GM12878 (cell line): ENCODE results near the gene ANK2. TPM values are rescaled to one million over a fixed set of nuclear protein-coding genes. Genes with fewer than 3 reads are reported as not detected.

ENCODE experiments used
- ATAC-seq: fragments of 200-7000 bp; cut with Tn5 transposase; 3 replicates; pipeline ENCODE4 v1.9.1; 2020; ENCODE audit warnings: mild to moderate bottlenecking, moderate library complexity
- BruUV-seq: library from RNA; stranded (reverse); fragments of 400-500 nt; replicated peaks from 2 replicates; lab custom pipeline; 2021; lab: Mats Ljungman, UMichigan
- CTCF ChIA-PET: fragments of 300-600 bp; sonication (Branson Sonifier 250); formaldehyde crosslinking; extraction: SDS; loops from one replicate; lab custom pipeline; 2021; ENCODE audit warnings: inconsistent platforms; lab: Yijun Ruan, JAX
- POLR2A ChIA-PET: fragments of 350-600 bp; formaldehyde crosslinking; extraction: SDS; loops from one replicate; lab custom pipeline; 2021; ENCODE audit warnings: inconsistent platforms; lab: Charles Lee
- RAD21 ChIA-PET: fragments of 300-600 bp; sonication (Branson Sonifier 250); formaldehyde crosslinking; loops from one replicate; lab custom pipeline; 2023; ENCODE audit warnings: antibody characterized with exemption; ENCODE audit not compliant: unreplicated experiment; lab: Charles Lee
- SMC1A ChIA-PET: fragments of 300-600 bp; sonication (Branson Sonifier 250); formaldehyde crosslinking; loops from one replicate; lab custom pipeline; 2023; ENCODE audit not compliant: unreplicated experiment, uncharacterized antibody; lab: Charles Lee
- DNase-seq: peaks from one replicate; pipeline ENCODE4 v3.0.0-alpha.2; 2011; ENCODE audit warnings: low read depth, low spot score
- FAIRE-seq: peaks from 3 replicates; lab custom pipeline; 2011; peaks lifted over from hg19 to GRCh38; lab: Jason Lieb, UNC
- H2AFZ ChIP-seq: 2 replicates; pipeline ENCODE4 v1.6.0; 2011; ENCODE audit warnings: low read depth, low read length, control low read depth; ENCODE audit not compliant: control insufficient read depth
- H3K27ac ChIP-seq: 2 replicates; pipeline ENCODE4 v1.5.1; 2011; ENCODE audit warnings: control low read depth; ENCODE audit not compliant: control insufficient read depth, insufficient read depth
- H3K27me3 ChIP-seq, 2 experiments: replicated peaks in 1 of 2; 2 replicates each; pipeline versions ENCODE4 v1.6.0 to v1.6.1; 2011; ENCODE audit warnings: low read length in 1 of 2; ENCODE audit not compliant: control insufficient read depth in 2 of 2, insufficient read depth in 2 of 2
- H3K36me3 ChIP-seq, 2 experiments: 2 replicates each; pipeline ENCODE4 v1.5.1; 2011; ENCODE audit warnings: low read length in 1 of 2; ENCODE audit not compliant: control insufficient read depth in 2 of 2, insufficient read depth in 2 of 2
- H3K4me1 ChIP-seq: 2 replicates; pipeline ENCODE4 v1.6.1; 2011; ENCODE audit warnings: mild to moderate bottlenecking, low read length, moderate library complexity, mixed read lengths; ENCODE audit not compliant: control insufficient read depth, insufficient read depth
- H3K4me2 ChIP-seq: 2 replicates; pipeline ENCODE4 v1.6.0; 2011; ENCODE audit warnings: control low read depth; ENCODE audit not compliant: control insufficient read depth, insufficient read depth
- H3K4me3 ChIP-seq: fragments of 200-600 bp; sonication (generic); 2 replicates; pipeline ENCODE4 v1.5.1; 2016
- H3K79me2 ChIP-seq: 2 replicates; pipeline ENCODE4 v1.6.0; 2011; ENCODE audit warnings: low read length; ENCODE audit not compliant: control insufficient read depth, insufficient read depth
- H3K9ac ChIP-seq: 2 replicates; pipeline ENCODE4 v1.8.0; 2011; ENCODE audit warnings: low read length, control low read depth, mixed read lengths; ENCODE audit not compliant: control insufficient read depth, insufficient read depth
- H3K9me3 ChIP-seq: replicated peaks from 3 replicates; pipeline ENCODE4 v1.5.1; 2011; ENCODE audit warnings: mild to moderate bottlenecking, low read length; ENCODE audit not compliant: control insufficient read depth, insufficient read depth
- H4K20me1 ChIP-seq: 2 replicates; pipeline ENCODE4 v1.6.0; 2011; ENCODE audit not compliant: control insufficient read depth, insufficient read depth
- CREM ChIP-seq: IDR thresholded peaks from 2 replicates; pipeline ENCODE4 v1.6.1; 2014; ENCODE audit warnings: antibody characterized with exemption, low read depth
- EED ChIP-seq: sonication (generic); IDR thresholded peaks from 2 replicates; pipeline ENCODE4 v1.6.1; 2016; ENCODE audit warnings: antibody characterized with exemption, low read depth
- EGR1 ChIP-seq, 2 experiments: IDR thresholded peaks; 1 replicate in 1 of 2; 2 replicates in 1 of 2; pipeline ENCODE4 v1.6.1; 2011 to 2012; ENCODE audit warnings: low read depth in 2 of 2, low read length in 2 of 2, borderline replicate concordance in 1 of 2, mild to moderate bottlenecking in 1 of 2, moderate library complexity in 1 of 2
- FOXM1 ChIP-seq: IDR thresholded peaks from 2 replicates; pipeline ENCODE4 v1.6.1; 2012; ENCODE audit warnings: low read depth, mild to moderate bottlenecking, inconsistent platforms, low read length, moderate library complexity
- HCFC1 ChIP-seq: fragments of 150-350 bp; IDR thresholded peaks from 2 replicates; pipeline ENCODE4 v1.6.1; 2014; ENCODE audit warnings: low read length
- HDAC2 ChIP-seq: fragments of 200-600 bp; sonication (generic); IDR thresholded peaks from 2 replicates; pipeline ENCODE4 v1.6.1; 2017
- HDGF ChIP-seq: fragments of 450-650 bp; IDR thresholded peaks from 2 replicates; pipeline ENCODE4 v1.6.1; 2016; ENCODE audit warnings: antibody characterized with exemption
- JUNB ChIP-seq: IDR thresholded peaks from 2 replicates; pipeline ENCODE4 v1.6.1; 2016; ENCODE audit warnings: antibody characterized with exemption, mild to moderate bottlenecking
- MYB ChIP-seq: fragments of 150-350 bp; IDR thresholded peaks from 2 replicates; pipeline ENCODE4 v1.6.1; 2014; ENCODE audit warnings: mild to moderate bottlenecking, low read depth, low read length, borderline replicate concordance
- NFIC ChIP-seq: IDR thresholded peaks from 2 replicates; pipeline ENCODE4 v1.6.1; 2012; ENCODE audit warnings: low read depth, mild to moderate bottlenecking, inconsistent platforms, low read length, moderate library complexity
- PML ChIP-seq: IDR thresholded peaks from 2 replicates; pipeline ENCODE4 v1.6.1; 2012; ENCODE audit warnings: low read length, inconsistent platforms
- RAD21 ChIP-seq: IDR thresholded peaks from 2 replicates; pipeline ENCODE4 v1.6.1; 2011; ENCODE audit warnings: mild to moderate bottlenecking, low read depth, low read length, moderate library complexity; ENCODE audit not compliant: insufficient read depth
- STAT3 ChIP-seq: IDR thresholded peaks from 2 replicates; pipeline ENCODE4 v1.6.1; 2011; ENCODE audit warnings: low read depth, low read length, improper control_type of control experiment
- YY1 ChIP-seq: IDR thresholded peaks from 2 replicates; pipeline ENCODE4 v1.6.1; 2011; ENCODE audit warnings: low read depth, mild to moderate bottlenecking, low read length
- ZNF217 ChIP-seq: fragments of 450-650 bp; IDR thresholded peaks from 2 replicates; pipeline ENCODE4 v1.6.1; 2017; ENCODE audit warnings: antibody characterized with exemption, mild to moderate bottlenecking
- ZNF24 ChIP-seq: fragments of 450-650 bp; IDR thresholded peaks from 2 replicates; pipeline ENCODE4 v1.6.1; 2017; ENCODE audit warnings: antibody characterized with exemption, mild to moderate bottlenecking
- WGBS: methylation state at CpG from one replicate; pipeline ENCODE4 v1.1.6; 2016; ENCODE audit warnings: low lambda C conversion rate; ENCODE audit not compliant: insufficient replicate concordance, insufficient coverage; ENCODE audit errors: missing lambda C conversion rate; 5-methylcytosine and 5-hydroxymethylcytosine counted together
- in situ Hi-C: fragments of 300-500 bp; cut with MboI; formaldehyde crosslinking; loops from 9 replicates; pipeline ENCODE4 v1.14.3; 2018; ENCODE audit warnings: mixed read lengths
- intact Hi-C: fragments of 100-400 bp; cut with micrococcal nuclease; formaldehyde crosslinking; loops from one replicate; pipeline ENCODE4 v1.14.2; 2022; ENCODE audit not compliant: unreplicated experiment
- polyA plus RNA-seq, 11 experiments: library from polyadenylated mRNA; depleted of rRNA in 4 of 11; unstranded in 6 of 11; stranded (reverse) in 5 of 11; fragments of >200 nt; fragmentation: Nextera tagmentation in 4 of 11; fragmentation: Illumina TruSeq in 1 of 11; extraction: Ambion mirVana in 4 of 11; extraction: Trizol in 1 of 11; gene quantifications; 1 replicate in 1 of 11; 2 replicates in 10 of 11; pipeline versions ENCODE4 v1.2.1 to v1.2.3, GENCODE V29; 2011 to 2016; ENCODE audit warnings: inconsistent platforms in 2 of 11, missing spikeins in 2 of 11, low read depth in 1 of 11
- total RNA-seq, 4 experiments: library from RNA; depleted of rRNA in 3 of 4; stranded (reverse); fragments of >200 nt in 3 of 4; fragmentation: Illumina TruSeq in 1 of 4; extraction: Trizol in 1 of 4; gene quantifications; 2 replicates each; pipeline versions ENCODE4 v1.2.1 to v1.2.3, GENCODE V29; 2013 to 2021
- TF ChIP-seq, protein P1 (sequence below): fragments of 450-650 bp; IDR thresholded peaks from 2 replicates; pipeline ENCODE4 v1.6.1; 2016; ENCODE audit warnings: mild to moderate bottlenecking
- TF ChIP-seq, protein P2 (sequence below): fragments of 450-650 bp; IDR thresholded peaks from 2 replicates; pipeline ENCODE4 v1.6.1; 2017; ENCODE audit warnings: low read depth, mild to moderate bottlenecking, moderate library complexity
- TF ChIP-seq, protein P3 (sequence below): fragments of 450-650 bp; IDR thresholded peaks from 2 replicates; pipeline ENCODE4 v1.6.1; 2017; ENCODE audit warnings: mild to moderate bottlenecking, moderate library complexity

The ANK2 gene
- total and polyA plus RNA-seq, 10 of the 15 experiments (the other 5 are each of a cell fraction or from before 2014, with no cell fraction given): 1.6 to 13.0 (median 4.1) TPM

DNA sequence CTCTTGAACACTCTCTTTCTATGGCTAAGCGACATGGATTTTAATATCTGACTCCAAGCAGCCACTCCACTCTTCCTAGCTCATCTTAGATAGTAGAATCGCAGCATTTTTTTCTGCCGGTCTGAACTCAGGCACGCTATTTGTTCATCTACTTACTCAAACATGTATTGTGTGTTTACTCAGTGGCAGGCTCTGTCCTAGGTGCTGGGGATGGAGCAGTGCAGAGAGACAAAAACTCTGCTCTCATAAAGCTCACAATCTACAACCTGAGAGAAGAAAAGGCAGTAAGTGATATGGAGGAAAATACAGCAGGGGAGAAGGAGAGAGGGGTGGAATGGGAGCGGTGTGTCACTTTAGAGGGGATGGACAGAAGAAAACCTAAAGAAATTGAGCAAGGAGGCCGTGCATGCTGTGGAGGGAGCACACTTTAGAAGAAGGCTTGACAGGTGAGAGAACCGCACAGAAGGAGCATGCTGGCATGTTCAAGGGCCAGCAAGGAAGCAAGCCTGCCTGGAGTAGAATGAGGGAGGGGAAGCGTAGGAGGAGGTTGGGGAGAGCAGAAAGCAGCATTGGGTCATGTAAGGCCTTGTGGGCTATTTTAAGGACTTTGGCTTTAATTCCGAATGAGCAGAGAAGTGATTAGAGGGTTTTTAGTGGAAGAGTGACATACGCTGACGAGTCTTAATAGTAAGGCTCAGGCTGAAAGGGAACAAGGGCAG, 132.0 kb downstream of the ANK2 start:
- Histone ChIP-seq H3K27ac (no peak overlapping the region), H3K4me3 (no peak overlapping the region), H3K4me2 (no peak overlapping the region), H4K20me1 (no peaks in the 10 kb centered on the region), H2AFZ (no peak overlapping the region), H3K9me3 (no peaks in the 10 kb centered on the region), H3K4me1 (no peaks in the 10 kb centered on the region), H3K36me3 (no peaks in the 10 kb centered on the region), H3K27me3 (no peaks in the 10 kb centered on the region), H3K9ac (no peak overlapping the region), H3K79me2 (no peaks in the 10 kb centered on the region)
- WGBS: 84% methylated on average over 11 of the region's 11 CpGs
- ChIA-PET RAD21 (no interaction called here), POLR2A (no interaction called here), SMC1A (interaction anchor here (0.9 kb wide), 1 partner anchor 18 kb away, joined by 3 read pairs; no protein-coding TSS in a partner anchor), CTCF (interaction anchor here (0.6 to 1.0 kb wide), 2 partner anchors 31 to 49 kb away, joined by 3 read pairs; no protein-coding TSS in a partner anchor)
- TF ChIP-seq JUNB: no peak
- no peak for TF ChIP-seq ZNF217
- TF ChIP-seq, protein P1, sequence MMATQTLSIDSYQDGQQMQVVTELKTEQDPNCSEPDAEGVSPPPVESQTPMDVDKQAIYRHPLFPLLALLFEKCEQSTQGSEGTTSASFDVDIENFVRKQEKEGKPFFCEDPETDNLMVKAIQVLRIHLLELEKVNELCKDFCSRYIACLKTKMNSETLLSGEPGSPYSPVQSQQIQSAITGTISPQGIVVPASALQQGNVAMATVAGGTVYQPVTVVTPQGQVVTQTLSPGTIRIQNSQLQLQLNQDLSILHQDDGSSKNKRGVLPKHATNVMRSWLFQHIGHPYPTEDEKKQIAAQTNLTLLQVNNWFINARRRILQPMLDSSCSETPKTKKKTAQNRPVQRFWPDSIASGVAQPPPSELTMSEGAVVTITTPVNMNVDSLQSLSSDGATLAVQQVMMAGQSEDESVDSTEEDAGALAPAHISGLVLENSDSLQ: no peak
- no peak for TF ChIP-seq ZNF24
- no peak for TF ChIP-seq YY1
- no peak for TF ChIP-seq STAT3
- no peak for TF ChIP-seq MYB
- TF ChIP-seq FOXM1: no peak
- no peak for TF ChIP-seq NFIC
- no peak for TF ChIP-seq RAD21
- no peak for TF ChIP-seq HCFC1
- TF ChIP-seq, protein P2, sequence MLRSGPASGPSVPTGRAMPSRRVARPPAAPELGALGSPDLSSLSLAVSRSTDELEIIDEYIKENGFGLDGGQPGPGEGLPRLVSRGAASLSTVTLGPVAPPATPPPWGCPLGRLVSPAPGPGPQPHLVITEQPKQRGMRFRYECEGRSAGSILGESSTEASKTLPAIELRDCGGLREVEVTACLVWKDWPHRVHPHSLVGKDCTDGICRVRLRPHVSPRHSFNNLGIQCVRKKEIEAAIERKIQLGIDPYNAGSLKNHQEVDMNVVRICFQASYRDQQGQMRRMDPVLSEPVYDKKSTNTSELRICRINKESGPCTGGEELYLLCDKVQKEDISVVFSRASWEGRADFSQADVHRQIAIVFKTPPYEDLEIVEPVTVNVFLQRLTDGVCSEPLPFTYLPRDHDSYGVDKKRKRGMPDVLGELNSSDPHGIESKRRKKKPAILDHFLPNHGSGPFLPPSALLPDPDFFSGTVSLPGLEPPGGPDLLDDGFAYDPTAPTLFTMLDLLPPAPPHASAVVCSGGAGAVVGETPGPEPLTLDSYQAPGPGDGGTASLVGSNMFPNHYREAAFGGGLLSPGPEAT: no peak
- TF ChIP-seq HDAC2: no peak
- TF ChIP-seq, protein P3, sequence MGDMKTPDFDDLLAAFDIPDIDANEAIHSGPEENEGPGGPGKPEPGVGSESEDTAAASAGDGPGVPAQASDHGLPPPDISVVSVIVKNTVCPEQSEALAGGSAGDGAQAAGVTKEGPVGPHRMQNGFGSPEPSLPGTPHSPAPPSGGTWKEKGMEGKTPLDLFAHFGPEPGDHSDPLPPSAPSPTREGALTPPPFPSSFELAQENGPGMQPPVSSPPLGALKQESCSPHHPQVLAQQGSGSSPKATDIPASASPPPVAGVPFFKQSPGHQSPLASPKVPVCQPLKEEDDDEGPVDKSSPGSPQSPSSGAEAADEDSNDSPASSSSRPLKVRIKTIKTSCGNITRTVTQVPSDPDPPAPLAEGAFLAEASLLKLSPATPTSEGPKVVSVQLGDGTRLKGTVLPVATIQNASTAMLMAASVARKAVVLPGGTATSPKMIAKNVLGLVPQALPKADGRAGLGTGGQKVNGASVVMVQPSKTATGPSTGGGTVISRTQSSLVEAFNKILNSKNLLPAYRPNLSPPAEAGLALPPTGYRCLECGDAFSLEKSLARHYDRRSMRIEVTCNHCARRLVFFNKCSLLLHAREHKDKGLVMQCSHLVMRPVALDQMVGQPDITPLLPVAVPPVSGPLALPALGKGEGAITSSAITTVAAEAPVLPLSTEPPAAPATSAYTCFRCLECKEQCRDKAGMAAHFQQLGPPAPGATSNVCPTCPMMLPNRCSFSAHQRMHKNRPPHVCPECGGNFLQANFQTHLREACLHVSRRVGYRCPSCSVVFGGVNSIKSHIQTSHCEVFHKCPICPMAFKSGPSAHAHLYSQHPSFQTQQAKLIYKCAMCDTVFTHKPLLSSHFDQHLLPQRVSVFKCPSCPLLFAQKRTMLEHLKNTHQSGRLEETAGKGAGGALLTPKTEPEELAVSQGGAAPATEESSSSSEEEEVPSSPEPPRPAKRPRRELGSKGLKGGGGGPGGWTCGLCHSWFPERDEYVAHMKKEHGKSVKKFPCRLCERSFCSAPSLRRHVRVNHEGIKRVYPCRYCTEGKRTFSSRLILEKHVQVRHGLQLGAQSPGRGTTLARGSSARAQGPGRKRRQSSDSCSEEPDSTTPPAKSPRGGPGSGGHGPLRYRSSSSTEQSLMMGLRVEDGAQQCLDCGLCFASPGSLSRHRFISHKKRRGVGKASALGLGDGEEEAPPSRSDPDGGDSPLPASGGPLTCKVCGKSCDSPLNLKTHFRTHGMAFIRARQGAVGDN: no peak
- TF ChIP-seq PML: no peak
- no peak for TF ChIP-seq HDGF
- TF ChIP-seq EGR1 (IDR thresholded peaks at IDR 0.05; ENCODE audit: borderline replicate concordance in 1 of 2, low read depth in 2 of 2, low read length in 2 of 2): no peak
- TF ChIP-seq EED: no peak
- TF ChIP-seq CREM: no peak
- BruUV-seq: no TSS peak
- in situ Hi-C loops: no loop called here
- ATAC-seq (no peak), FAIRE-seq (no peak), DNase-seq (no peak)
- intact Hi-C loops: no loop called here
